Heart right ventricle (tissue), 16 donors: ENCODE measurements around the gene RASAL2. TPM values are rescaled to one million over a fixed set of nuclear protein-coding genes. Genes with fewer than 3 reads are reported as not detected.

Experiments used
- ATAC-seq, 8 donors: fragments of 200-7000 bp; cut with Tn5 transposase; one replicate each; pipeline ENCODE4 v1.9.1; 2020; ENCODE audit warnings: mild to moderate bottlenecking in 8 of 8, moderate library complexity in 8 of 8, moderate number of reproducible peaks in 1 of 8
- DNase-seq, 2 donors: peaks; one replicate each; pipeline ENCODE4 v3.0.0-alpha.2; 2020
- H3K27ac ChIP-seq, 10 donors: fragments of 200-600 bp; sonication (generic) in 2 of 10; one replicate each; pipeline versions ENCODE4 v1.5.0 to v1.8.0; 2020 to 2022; ENCODE audit warnings: mild to moderate bottlenecking in 3 of 10
- H3K27me3 ChIP-seq, 7 donors: fragments of 200-600 bp; one replicate each; pipeline ENCODE4 v1.8.0; 2021 to 2022; ENCODE audit warnings: mild to moderate bottlenecking in 2 of 7
- H3K36me3 ChIP-seq, 9 donors: fragments of 200-600 bp; sonication (generic) in 1 of 9; one replicate each; pipeline versions ENCODE4 v1.5.0 to v1.8.0; 2020 to 2022; ENCODE audit warnings: mild to moderate bottlenecking in 2 of 9
- H3K4me1 ChIP-seq, 9 donors: fragments of 200-600 bp; sonication (generic) in 1 of 9; one replicate each; pipeline versions ENCODE4 v1.5.0 to v1.8.0; 2020 to 2022; ENCODE audit warnings: mild to moderate bottlenecking in 4 of 9
- H3K4me3 ChIP-seq, 10 donors: fragments of 200-600 bp; sonication (generic) in 2 of 10; one replicate each; pipeline versions ENCODE4 v1.5.0 to v1.8.0; 2020 to 2022; ENCODE audit warnings: mild to moderate bottlenecking in 7 of 10, moderate library complexity in 2 of 10
- H3K9me3 ChIP-seq, 11 donors: fragments of 200-600 bp in 10 of 11; sonication (generic) in 2 of 11; one replicate each; pipeline versions ENCODE4 v1.5.0 to v1.8.0; 2013 to 2022; ENCODE audit warnings: mild to moderate bottlenecking in 2 of 11, control low read depth in 1 of 11, moderate library complexity in 1 of 11
- WGBS, 2 donors: extraction: QIAGEN DNeasy Blood & Tissue Kit; methylation state at CpG; one replicate each; pipeline ENCODE4 v1.1.7; 2013; ENCODE audit warnings: inconsistent platforms in 1 of 2; 5-methylcytosine and 5-hydroxymethylcytosine counted together
- intact Hi-C, 10 donors: fragments of 100-400 bp; cut with DNase I; formaldehyde crosslinking; loops; one replicate each; pipeline versions ENCODE4 v1.11.1 to v1.14.2; 2022
- polyA plus RNA-seq, 2 donors: library from polyadenylated mRNA; stranded (reverse); fragments of 200-250 nt; gene quantifications; one replicate each; pipeline ENCODE4 v1.2.3, GENCODE V29; 2013
- total RNA-seq, 10 donors: library from RNA; stranded (reverse); fragmentation: NEBNext Ultra II Directional in 3 of 10; extraction: Animal tissue kit (Norgen Biotek cat#: 25700) in 3 of 10; gene quantifications; one replicate each; pipeline versions ENCODE4 v1.2.1 to v1.2.4, GENCODE V29; 2021 to 2023
- TF ChIP-seq, protein P1 (sequence below), 9 donors: fragments of 200-600 bp; sonication (generic) in 2 of 9; IDR thresholded peaks; one replicate each; pipeline versions ENCODE4 v1.5.0 to v1.8.0; 2021 to 2022; ENCODE audit warnings: antibody characterized with exemption in 9 of 9, mild to moderate bottlenecking in 5 of 9, moderate library complexity in 1 of 9
- donor health status: Arrhythmogenic right ventricular cardiomyopathy.
- donor health status: ischemic (EF 13 %, LVEDD 7.1; RV severe dilation, severe dysfunction).
- donor health status: healthy with polysubstance abuse.
- donor health status: DM: no; HTN: yes; CAD: no.
- donor health status: DM: no; HTN: no; CAD: no.
- donor health status: ischemic (EF 25% LVEDD 6.9; RV normal size, moderate dysfunction).
- donor health status: ischemic (EF 25% LVEDD 5.7; RV mildly dilated, moderate dysfunction).
- donor health status: healthy.
- donor health status: DM: yes; HTN: yes; CAD: no.
- donor health status: Ischemic cardiomyopathy.
- donor health status: ischemic (EF 35%, LVEDD 5.7; RV mildly dilated, moderate dysfunction).
- donor health status: nonischemic (EF 11% LVEDD 7.7; RV severe dilation, severe dysfunction).
- donor health status: DM: yes; HTN: yes; CAD: no.
- donor health status: PGD.
- donor health status: ischemic (EF 29% LVEDD 5.4; RV normal size, mild dysfunction).
- donor health status: nonischemic (EF 23%, LVEDD 6.1; RV moderate dilation, normal function).

The RASAL2 gene
- total and polyA plus RNA-seq, 12 donors, result 3.5 to 59.8 (median 36.2) TPM

DNA sequence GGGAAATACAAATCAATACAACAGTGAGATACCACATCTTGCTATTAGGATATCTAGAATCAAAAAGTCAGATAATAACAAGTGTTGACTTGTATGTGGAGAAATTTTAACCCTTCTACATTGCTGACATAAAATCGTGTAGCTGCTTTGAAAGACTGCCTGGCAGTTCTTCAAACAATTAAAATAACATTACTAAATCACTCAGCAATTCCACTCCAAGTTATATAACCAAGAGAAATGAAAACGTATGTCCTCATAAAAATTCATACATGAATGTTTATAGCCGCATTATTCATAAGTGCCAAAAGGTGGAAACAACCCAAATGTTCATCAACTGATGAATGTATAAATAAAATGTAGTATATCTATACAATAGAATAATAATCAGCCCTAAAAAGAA, 164.6 kb downstream of the RASAL2 start:
- DNase-seq (no peak), ATAC-seq (no peak)
- intact Hi-C loops, result no loop called here
- 51 to 56% methylated on average over 3 of the region's 3 CpGs for WGBS, 2 donors
- Histone ChIP-seq H3K36me3 (no peaks in the 10 kb centered on the region), H3K4me3 (no peak overlapping the region), H3K9me3 (peaks cover 0 to 18% (median 6%) of the 10 kb centered on the region in 11 donors), H3K27ac (no peak overlapping the region), H3K4me1 (peaks cover 0 to 29% (median 21%) of the 10 kb centered on the region in 9 donors), H3K27me3 (no peaks in the 10 kb centered on the region)
- TF ChIP-seq, protein P1, sequence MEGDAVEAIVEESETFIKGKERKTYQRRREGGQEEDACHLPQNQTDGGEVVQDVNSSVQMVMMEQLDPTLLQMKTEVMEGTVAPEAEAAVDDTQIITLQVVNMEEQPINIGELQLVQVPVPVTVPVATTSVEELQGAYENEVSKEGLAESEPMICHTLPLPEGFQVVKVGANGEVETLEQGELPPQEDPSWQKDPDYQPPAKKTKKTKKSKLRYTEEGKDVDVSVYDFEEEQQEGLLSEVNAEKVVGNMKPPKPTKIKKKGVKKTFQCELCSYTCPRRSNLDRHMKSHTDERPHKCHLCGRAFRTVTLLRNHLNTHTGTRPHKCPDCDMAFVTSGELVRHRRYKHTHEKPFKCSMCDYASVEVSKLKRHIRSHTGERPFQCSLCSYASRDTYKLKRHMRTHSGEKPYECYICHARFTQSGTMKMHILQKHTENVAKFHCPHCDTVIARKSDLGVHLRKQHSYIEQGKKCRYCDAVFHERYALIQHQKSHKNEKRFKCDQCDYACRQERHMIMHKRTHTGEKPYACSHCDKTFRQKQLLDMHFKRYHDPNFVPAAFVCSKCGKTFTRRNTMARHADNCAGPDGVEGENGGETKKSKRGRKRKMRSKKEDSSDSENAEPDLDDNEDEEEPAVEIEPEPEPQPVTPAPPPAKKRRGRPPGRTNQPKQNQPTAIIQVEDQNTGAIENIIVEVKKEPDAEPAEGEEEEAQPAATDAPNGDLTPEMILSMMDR (IDR thresholded peaks at IDR 0.05), result no peak

DNA sequence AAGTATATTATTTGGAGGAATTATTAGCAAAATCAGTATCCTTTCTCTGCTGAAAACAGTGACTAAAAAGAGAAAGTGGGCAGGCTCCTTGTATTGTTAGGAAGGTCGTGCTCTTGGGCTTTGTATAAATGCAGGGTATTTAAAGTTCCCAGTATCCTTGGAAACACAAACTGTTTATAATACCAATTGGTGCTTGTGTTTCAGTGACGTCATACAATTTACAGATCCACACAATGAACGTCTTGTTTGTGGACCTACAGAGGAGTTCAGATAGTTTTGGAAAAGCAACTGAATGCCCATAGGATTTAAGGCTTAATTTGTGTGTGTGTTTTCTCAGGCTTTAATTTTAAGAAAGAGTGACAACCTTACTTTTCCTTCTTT, 168.2 kb downstream of the RASAL2 start:
- no peaks in the 10 kb centered on the region for H3K9me3 ChIP-seq
- TF ChIP-seq, protein P1 (IDR thresholded peaks at IDR 0.05), result no peak
- peak overlapping the region in 1 of 10 donors; percentile 27 for H3K27ac ChIP-seq
- ATAC-seq (peak in 2 of 8 donors; percentile 30 to 61), DNase-seq (no peak)
- H3K36me3 ChIP-seq, result no peaks in the 10 kb centered on the region
- no peak overlapping the region for H3K4me3 ChIP-seq
- peaks cover 0 to 34% (median 21%) of the 10 kb centered on the region in 9 donors for H3K4me1 ChIP-seq
- intact Hi-C loops, result no loop called here
- no peaks in the 10 kb centered on the region for H3K27me3 ChIP-seq
- 30 to 35% methylated on average over 3 of the region's 3 CpGs for WGBS, 2 donors

DNA sequence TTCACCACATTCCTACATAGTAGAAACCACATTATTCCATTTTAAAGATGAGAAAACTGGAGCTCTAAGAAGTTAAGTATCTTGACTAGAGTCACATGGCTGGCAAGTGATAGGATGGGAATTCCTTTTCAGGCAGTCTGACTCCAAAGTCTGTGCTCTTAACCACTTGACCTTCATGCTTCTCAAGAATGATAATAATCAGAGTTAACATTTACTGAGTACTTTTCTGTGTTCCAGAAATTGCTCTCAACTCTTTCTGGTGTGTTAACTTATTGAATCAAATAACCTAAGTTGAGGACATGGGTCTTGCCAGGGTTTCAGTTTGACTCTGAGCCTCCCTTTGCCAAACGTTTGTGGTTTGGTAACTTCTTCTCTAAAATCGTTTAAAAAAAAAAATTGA, 169.4 kb downstream of the RASAL2 start:
- H3K4me1 ChIP-seq, result peaks cover 0 to 39% (median 25%) of the 10 kb centered on the region in 9 donors
- no peak overlapping the region for H3K27ac ChIP-seq
- H3K4me3 ChIP-seq, result no peak overlapping the region
- WGBS, 2 donors, result 47 to 56% methylated on average over 2 of the region's 2 CpGs
- ATAC-seq (no peak), DNase-seq (no peak)
- H3K9me3 ChIP-seq, result no peaks in the 10 kb centered on the region
- intact Hi-C loops, result no loop called here
- H3K27me3 ChIP-seq, result no peaks in the 10 kb centered on the region
- TF ChIP-seq, protein P1 (IDR thresholded peaks at IDR 0.05), result no peak
- no peaks in the 10 kb centered on the region for H3K36me3 ChIP-seq

DNA sequence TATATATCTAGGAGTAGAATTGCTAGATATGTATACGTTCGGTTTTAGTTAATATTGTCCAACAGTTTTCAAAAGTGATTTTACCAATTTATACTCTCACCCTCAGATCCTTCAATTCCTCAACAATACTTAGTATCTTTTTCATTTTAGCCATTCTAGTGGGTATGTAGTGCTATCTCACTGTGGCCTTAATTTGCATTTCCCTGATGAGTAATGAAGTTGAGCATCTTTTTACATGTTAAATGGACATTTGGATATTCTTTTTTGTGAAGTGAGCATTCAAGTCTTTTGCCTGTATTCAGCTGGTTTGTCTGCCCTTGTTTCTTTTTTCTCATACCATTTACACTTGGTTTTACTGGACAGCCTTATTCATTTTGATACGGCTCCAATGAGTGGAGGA, 172.2 kb downstream of the RASAL2 start:
- DNase-seq (no peak), ATAC-seq (no peak)
- peaks cover 0 to 63% (median 27%) of the 10 kb centered on the region in 9 donors for H3K4me1 ChIP-seq
- H3K27me3 ChIP-seq, result no peaks in the 10 kb centered on the region
- TF ChIP-seq, protein P1 (IDR thresholded peaks at IDR 0.05), result no peak
- no peak overlapping the region for H3K4me3 ChIP-seq
- no peak overlapping the region for H3K27ac ChIP-seq
- H3K36me3 ChIP-seq, result no peaks in the 10 kb centered on the region
- H3K9me3 ChIP-seq, result no peaks in the 10 kb centered on the region
- intact Hi-C loops, result no loop called here
- WGBS, 2 donors, result 94 to 97% methylated on average over 3 of the region's 3 CpGs
